Stimulated activated CD8-positive, alpha-beta memory T cell treated with anti-CD3 and anti-CD28 coated beads, Interleukin-15, amount 100 ng/mL, for 4 hours (primary cell): ENCODE measurements around the gene MICALL2.

ENCODE experiments used
- DNase-seq, 2 donors: peaks; one replicate each; pipeline ENCODE4 v3.0.0-alpha.2; 2020; ENCODE audit warnings: low read depth in 2 of 2

The MICALL2 gene

GRCh38 chr7:1433128-1433920, 25.9 kb downstream of the MICALL2 start:
- DNase-seq = no peak

GRCh38 chr7:1432411-1433082, 26.7 kb downstream of the MICALL2 start:
- DNase-seq = peak; percentile 49 to 50

GRCh38 chr7:1431634-1432380, 27.5 kb downstream of the MICALL2 start:
- no peak for DNase-seq

GRCh38 chr7:1431226-1431625, 28.0 kb downstream of the MICALL2 start:
- no peak for DNase-seq

- no peak for DNase-seq
These were observed 29.0 kb downstream of the MICALL2 start for GRCh38 chr7:1430056-1430845.

GRCh38 chr7:1428941-1429501, 30.2 kb downstream of the MICALL2 start:
- DNase-seq = no peak

GRCh38 chr7:1427064-1427657, 32.1 kb downstream of the MICALL2 start:
- DNase-seq = no peak

GRCh38 chr7:1426474-1426873, 32.8 kb downstream of the MICALL2 start:
- no peak for DNase-seq

- DNase-seq = no peak
These were observed 33.8 kb downstream of the MICALL2 start for GRCh38 chr7:1425292-1426136.

GRCh38 chr7:1424041-1424440, 35.2 kb downstream of the MICALL2 start:
- no peak for DNase-seq

GRCh38 chr7:1423264-1423811, 35.9 kb downstream of the MICALL2 start:
- DNase-seq = no peak

- no peak for DNase-seq
These were observed 36.6 kb downstream of the MICALL2 start for GRCh38 chr7:1422512-1423263.

- DNase-seq = no peak
These were observed 37.3 kb downstream of the MICALL2 start for GRCh38 chr7:1421946-1422345.

- no peak for DNase-seq
These were observed 38.1 kb downstream of the MICALL2 start for GRCh38 chr7:1421020-1421790.

- no peak for DNase-seq
These were observed 39.6 kb downstream of the MICALL2 start for GRCh38 chr7:1419688-1420087.

- no peak for DNase-seq
These were observed 40.0 kb downstream of the MICALL2 start for GRCh38 chr7:1419310-1419634.

GRCh38 chr7:1418505-1419309, 40.6 kb downstream of the MICALL2 start:
- no peak for DNase-seq
